RWPE2 (cell line): Measurements from ENCODE around the gene MBNL1.

Source experiments
- ATAC-seq: fragments of 200-7000 bp; cut with Tn5 transposase; 3 replicates; pipeline ENCODE4 v1.9.1; 2021; ENCODE audit warnings: low read depth
- DNase-seq: peaks from one replicate; pipeline ENCODE4 v3.0.0-alpha.2; 2020; ENCODE audit warnings: low spot score
- H3K27ac ChIP-seq: fragments of 450-650 bp; 2 replicates; pipeline ENCODE4 v1.5.1; 2017; ENCODE audit warnings: mild to moderate bottlenecking; ENCODE audit not compliant: poor library complexity, severe bottlenecking
- H3K27me3 ChIP-seq: fragments of 250-450 bp; sonication (Bioruptor Pico); 2 replicates; pipeline ENCODE4 v1.5.1; 2021; ENCODE audit warnings: mild to moderate bottlenecking, moderate library complexity; ENCODE audit not compliant: insufficient read depth, poor library complexity, severe bottlenecking
- H3K36me3 ChIP-seq: fragments of 250-450 bp; sonication (Bioruptor Pico); 2 replicates; pipeline ENCODE4 v1.5.1; 2020; ENCODE audit warnings: low read depth, mild to moderate bottlenecking, moderate library complexity
- H3K4me1 ChIP-seq: fragments of 250-450 bp; sonication (Bioruptor Pico); 2 replicates; pipeline ENCODE4 v1.5.1; 2021; ENCODE audit warnings: mild to moderate bottlenecking, moderate library complexity; ENCODE audit not compliant: insufficient read depth, poor library complexity, severe bottlenecking
- H3K4me3 ChIP-seq: fragments of 250-450 bp; sonication (Bioruptor Pico); 2 replicates; pipeline ENCODE4 v1.5.1; 2021; ENCODE audit warnings: mild to moderate bottlenecking, moderate library complexity; ENCODE audit not compliant: severe bottlenecking
- H3K9me3 ChIP-seq: fragments of 250-450 bp; sonication (Bioruptor Pico); 2 replicates; pipeline ENCODE4 v1.5.1; 2021; ENCODE audit warnings: mild to moderate bottlenecking, moderate library complexity; ENCODE audit not compliant: severe bottlenecking
- TF ChIP-seq, protein P1 (sequence below): fragments of 450-650 bp; IDR thresholded peaks from one replicate; pipeline ENCODE4 v1.5.1; 2017; ENCODE audit warnings: mild to moderate bottlenecking, moderate library complexity; ENCODE audit not compliant: poor library complexity, severe bottlenecking

Gene MBNL1

DNA sequence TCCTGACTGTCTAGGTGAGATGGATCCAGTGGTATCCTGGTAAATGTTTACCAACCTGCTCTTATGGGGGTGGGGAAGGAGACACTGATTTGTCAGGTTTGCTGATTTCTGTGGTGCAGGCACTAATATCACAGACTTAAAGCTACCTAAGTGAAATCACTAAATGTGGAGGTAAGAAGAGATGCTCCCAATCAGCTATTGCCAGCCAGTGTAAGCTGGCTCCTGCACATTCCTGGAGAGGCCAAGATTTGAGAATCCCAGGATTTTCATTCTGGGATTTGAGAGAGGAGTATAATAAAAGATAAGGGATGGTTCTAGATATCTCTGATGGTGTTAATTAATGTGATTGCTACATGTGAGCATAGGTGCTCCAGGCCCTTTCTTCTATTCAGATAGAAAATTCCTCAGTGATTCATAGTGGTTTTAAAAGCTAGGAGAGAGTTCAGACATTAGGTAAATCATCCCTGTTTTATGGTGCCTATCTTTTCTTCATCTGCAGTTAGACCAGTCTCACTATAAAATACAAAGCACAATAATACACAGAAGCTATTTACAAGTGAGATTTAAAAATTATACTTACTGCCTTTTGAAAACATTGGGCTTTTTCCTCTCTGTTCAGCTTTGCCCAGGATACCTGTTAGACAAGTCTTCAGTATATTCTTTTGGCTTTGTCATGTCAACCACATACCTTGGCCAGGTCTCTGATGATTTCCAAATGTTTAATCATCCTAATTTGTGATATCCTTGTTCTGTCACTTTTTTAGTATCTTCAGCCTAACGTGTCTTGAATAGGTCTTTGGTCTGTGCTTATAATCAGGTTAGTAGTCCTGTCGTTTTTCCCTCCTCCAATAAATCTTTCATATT is 90.9 kb downstream of the MBNL1 start:
- H3K9me3 ChIP-seq = no peaks in the 10 kb centered on the region
- H3K4me1 ChIP-seq = peaks cover 25% of the 10 kb centered on the region
- H3K27ac ChIP-seq = peak overlapping the region; percentile 49
- no peaks in the 10 kb centered on the region; the same call in 1 of the 2 replicates for H3K36me3 ChIP-seq
- DNase-seq (no peak), ATAC-seq (peak; percentile 79)
- TF ChIP-seq, protein P1, sequence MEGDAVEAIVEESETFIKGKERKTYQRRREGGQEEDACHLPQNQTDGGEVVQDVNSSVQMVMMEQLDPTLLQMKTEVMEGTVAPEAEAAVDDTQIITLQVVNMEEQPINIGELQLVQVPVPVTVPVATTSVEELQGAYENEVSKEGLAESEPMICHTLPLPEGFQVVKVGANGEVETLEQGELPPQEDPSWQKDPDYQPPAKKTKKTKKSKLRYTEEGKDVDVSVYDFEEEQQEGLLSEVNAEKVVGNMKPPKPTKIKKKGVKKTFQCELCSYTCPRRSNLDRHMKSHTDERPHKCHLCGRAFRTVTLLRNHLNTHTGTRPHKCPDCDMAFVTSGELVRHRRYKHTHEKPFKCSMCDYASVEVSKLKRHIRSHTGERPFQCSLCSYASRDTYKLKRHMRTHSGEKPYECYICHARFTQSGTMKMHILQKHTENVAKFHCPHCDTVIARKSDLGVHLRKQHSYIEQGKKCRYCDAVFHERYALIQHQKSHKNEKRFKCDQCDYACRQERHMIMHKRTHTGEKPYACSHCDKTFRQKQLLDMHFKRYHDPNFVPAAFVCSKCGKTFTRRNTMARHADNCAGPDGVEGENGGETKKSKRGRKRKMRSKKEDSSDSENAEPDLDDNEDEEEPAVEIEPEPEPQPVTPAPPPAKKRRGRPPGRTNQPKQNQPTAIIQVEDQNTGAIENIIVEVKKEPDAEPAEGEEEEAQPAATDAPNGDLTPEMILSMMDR = no peak
- H3K27me3 ChIP-seq = no peaks in the 10 kb centered on the region
- H3K4me3 ChIP-seq = no peak overlapping the region

DNA sequence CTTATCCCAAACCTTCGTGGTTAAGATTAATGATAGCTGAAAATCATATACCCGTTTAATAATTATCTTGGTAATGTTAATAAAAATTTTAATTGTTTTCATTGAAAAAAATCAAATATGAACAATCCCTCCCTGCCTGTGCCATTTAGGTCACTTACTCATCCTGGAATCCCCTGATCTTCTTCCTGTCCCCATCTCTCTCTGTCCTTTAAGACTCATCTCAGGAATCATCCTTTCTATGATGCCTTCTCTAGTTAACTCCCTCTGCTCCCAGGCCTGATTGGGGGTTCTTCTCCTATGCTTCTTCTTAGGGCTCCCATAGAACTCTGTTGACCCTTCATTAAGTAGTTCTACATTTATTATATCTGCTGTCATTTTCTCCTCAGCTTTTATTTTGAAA is 91.6 kb downstream of the MBNL1 start:
- DNase-seq = no peak
- Histone ChIP-seq H3K4me1 (peaks cover 28% of the 10 kb centered on the region), H3K27me3 (no peaks in the 10 kb centered on the region), H3K27ac (peak overlapping the region; percentile 49), H3K4me3 (no peak overlapping the region), H3K9me3 (no peaks in the 10 kb centered on the region), H3K36me3 (no peaks in the 10 kb centered on the region)
- ATAC-seq = no peak
- TF ChIP-seq, protein P1 = no peak

DNA sequence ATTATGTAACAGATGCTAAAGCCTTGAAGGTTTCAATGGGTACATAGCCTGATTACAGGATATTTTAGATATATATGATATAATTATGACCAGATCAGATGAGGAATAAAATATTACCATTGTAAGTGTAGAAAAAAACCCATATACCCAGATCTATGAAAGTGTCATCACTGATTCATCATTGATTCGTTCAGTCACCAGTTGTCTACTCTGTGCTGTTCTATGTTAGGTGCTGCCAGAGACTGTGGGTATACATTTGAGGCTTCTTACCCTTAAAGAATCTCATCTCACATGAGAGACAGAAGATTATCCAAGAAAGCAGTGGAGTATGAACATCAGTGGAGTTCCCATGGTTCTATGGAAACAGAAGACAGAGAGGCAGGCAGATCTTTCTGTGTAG is 92.2 kb downstream of the MBNL1 start:
- no peak overlapping the region for H3K4me3 ChIP-seq
- no peaks in the 10 kb centered on the region for H3K9me3 ChIP-seq
- no peak overlapping the region for H3K27ac ChIP-seq
- TF ChIP-seq, protein P1 = no peak
- no peaks in the 10 kb centered on the region for H3K27me3 ChIP-seq
- peaks cover 34% of the 10 kb centered on the region for H3K4me1 ChIP-seq
- no peak for DNase-seq
- no peaks in the 10 kb centered on the region for H3K36me3 ChIP-seq
- ATAC-seq = no peak

DNA sequence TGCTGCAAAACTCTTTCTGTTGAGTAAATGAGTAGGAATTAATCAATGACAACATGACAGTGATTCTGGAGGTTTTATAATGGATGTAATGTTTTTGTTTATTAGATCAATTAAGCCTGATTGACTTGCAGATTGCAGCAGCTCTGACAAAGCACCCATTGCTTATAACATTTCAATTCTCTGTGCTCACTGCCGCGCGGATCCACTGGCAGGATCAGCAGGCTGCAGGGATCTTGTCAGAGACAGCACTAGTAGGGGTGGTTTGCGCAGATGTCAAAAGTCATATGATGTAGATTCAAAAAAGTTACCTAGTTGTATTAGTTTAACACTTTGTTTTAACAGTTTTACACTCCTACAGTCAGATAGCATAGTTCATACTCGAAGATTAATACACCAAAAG is 93.4 kb downstream of the MBNL1 start:
- H3K4me1 ChIP-seq = peaks cover 42% of the 10 kb centered on the region
- no peaks in the 10 kb centered on the region for H3K9me3 ChIP-seq
- no peak overlapping the region for H3K4me3 ChIP-seq
- TF ChIP-seq, protein P1 = no peak
- DNase-seq (no peak), ATAC-seq (no peak)
- no peaks in the 10 kb centered on the region for H3K27me3 ChIP-seq
- H3K27ac ChIP-seq = no peak overlapping the region
- no peaks in the 10 kb centered on the region for H3K36me3 ChIP-seq

DNA sequence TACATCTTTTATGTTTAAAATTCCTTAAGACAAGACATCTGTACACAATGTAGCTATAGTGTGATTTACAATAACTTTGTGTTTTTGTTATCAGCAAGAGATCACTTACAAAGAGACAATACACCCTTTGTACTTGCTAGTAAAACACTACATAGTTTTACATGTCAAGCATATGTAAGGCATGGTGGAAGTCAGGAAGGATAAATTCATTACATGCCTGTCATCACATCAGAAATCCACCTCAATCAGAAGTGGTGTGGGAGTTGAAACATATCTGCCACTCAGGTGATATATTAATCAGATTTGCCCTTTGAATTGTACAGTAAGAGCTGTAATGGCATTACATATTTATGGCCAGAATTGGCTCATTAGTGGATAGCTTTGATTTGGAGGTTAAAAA is 95.5 kb downstream of the MBNL1 start:
- peaks cover 27% of the 10 kb centered on the region for H3K4me1 ChIP-seq
- H3K27ac ChIP-seq = no peak overlapping the region
- no peak for DNase-seq
- H3K36me3 ChIP-seq = no peaks in the 10 kb centered on the region
- TF ChIP-seq, protein P1 = no peak
- ATAC-seq = no peak
- no peak overlapping the region for H3K4me3 ChIP-seq
- H3K9me3 ChIP-seq = no peaks in the 10 kb centered on the region
- H3K27me3 ChIP-seq = no peaks in the 10 kb centered on the region
